K562 (cell line): ENCODE data around the gene RIPK3. TPM values are rescaled to one million over a fixed set of nuclear protein-coding genes. Genes with fewer than 3 reads are reported as not detected.

Source experiments
- ATAC-seq: fragments of 200-7000 bp; cut with Tn5 transposase; 3 replicates; pipeline ENCODE4 v1.9.1; 2020; ENCODE audit warnings: moderate library complexity
- BruUV-seq: library from RNA; stranded (reverse); fragments of 400-500 nt; replicated peaks from 2 replicates; lab custom pipeline; 2021; lab: Mats Ljungman, UMichigan
- CTCF ChIA-PET: fragments of 300-600 bp; formaldehyde crosslinking; extraction: SDS; loops from one replicate; lab custom pipeline; 2021; ENCODE audit warnings: low intra/inter-chr PET ratio; lab: Yijun Ruan, JAX
- POLR2A ChIA-PET: fragments of 300-600, 350-650 bp; sonication (Branson Sonifier 250); formaldehyde crosslinking; extraction: SDS; loops from one replicate; lab custom pipeline; 2021; ENCODE audit warnings: antibody characterized with exemption, inconsistent platforms; lab: Yijun Ruan, JAX
- DNase-seq, 4 experiments: peaks; one replicate each; pipeline versions ENCODE4 v3.0.0 to v3.0.0-alpha.2; 2011 to 2018; ENCODE audit warnings: low spot score in 3 of 4, mixed read lengths in 3 of 4; ENCODE audit errors: extremely low read depth in 1 of 4
- FAIRE-seq: peaks from 2 replicates; lab custom pipeline; 2011; peaks lifted over from hg19 to GRCh38; lab: Jason Lieb, UNC
- H2AFZ ChIP-seq: 2 replicates; pipeline ENCODE4 v1.6.0; 2011; ENCODE audit warnings: low read depth, low read length, control low read depth, inconsistent platforms
- H3K27ac ChIP-seq: fragments of 200-600 bp; 3 replicates; pipeline ENCODE4 v1.8.0; 2011; ENCODE audit warnings: low read depth, mild to moderate bottlenecking, control low read depth, inconsistent platforms, low read length, moderate library complexity, mixed read lengths; ENCODE audit errors: extremely low read depth
- H3K27me3 ChIP-seq, 2 experiments: fragments of 300-600 bp in 1 of 2; 2 replicates in 1 of 2; 3 replicates in 1 of 2; pipeline versions ENCODE4 v1.6.0 to v1.8.0; 2011; ENCODE audit warnings: inconsistent platforms in 2 of 2, low read length in 2 of 2, mild to moderate bottlenecking in 1 of 2, mixed read lengths in 1 of 2, moderate library complexity in 1 of 2; ENCODE audit not compliant: control insufficient read depth in 2 of 2, insufficient read depth in 2 of 2
- H3K36me3 ChIP-seq: fragments of 300-600 bp; 3 replicates; pipeline ENCODE4 v1.8.0; 2011; ENCODE audit warnings: mild to moderate bottlenecking, low read length, inconsistent platforms; ENCODE audit not compliant: control insufficient read depth, insufficient read depth
- H3K4me1 ChIP-seq, 2 experiments: fragments of 200-600 bp in 1 of 2; replicated peaks in 1 of 2; 2 replicates in 1 of 2; 3 replicates in 1 of 2; pipeline versions ENCODE4 v1.5.1 to v1.8.0; 2011; ENCODE audit warnings: inconsistent platforms in 2 of 2, low read length in 2 of 2, mild to moderate bottlenecking in 1 of 2, mixed read lengths in 1 of 2, moderate library complexity in 1 of 2; ENCODE audit not compliant: control insufficient read depth in 2 of 2, insufficient read depth in 2 of 2
- H3K4me2 ChIP-seq: 2 replicates; pipeline ENCODE4 v1.6.1; 2011; ENCODE audit warnings: low read length, control low read depth, inconsistent platforms, mixed read lengths; ENCODE audit not compliant: insufficient read depth
- H3K4me3 ChIP-seq: fragments of 200-600 bp; sonication (generic), shearing (Covaris generic); 2 replicates; pipeline ENCODE4 v1.5.1; 2016; ENCODE audit warnings: control low read depth, inconsistent platforms
- H3K79me2 ChIP-seq: fragments of 200-600 bp; 3 replicates; pipeline ENCODE4 v1.8.0; 2011; ENCODE audit warnings: low read length, inconsistent platforms; ENCODE audit not compliant: control insufficient read depth, insufficient read depth
- H3K9ac ChIP-seq, 2 experiments: 2 replicates each; pipeline versions ENCODE4 v1.6.0 to v1.6.1; 2011; ENCODE audit warnings: low read depth in 2 of 2, low read length in 2 of 2, control low read depth in 1 of 2, inconsistent platforms in 1 of 2, mild to moderate bottlenecking in 1 of 2, mixed read lengths in 1 of 2; ENCODE audit not compliant: insufficient read depth in 1 of 2
- H3K9me1 ChIP-seq: one replicate; pipeline ENCODE4 v1.6.0; 2011; ENCODE audit warnings: inconsistent platforms, mild to moderate bottlenecking, low read length, moderate library complexity; ENCODE audit not compliant: control insufficient read depth, insufficient read depth
- H3K9me3 ChIP-seq: replicated peaks from 2 replicates; pipeline ENCODE4 v1.5.1; 2011; ENCODE audit warnings: low read depth, low read length, inconsistent platforms; ENCODE audit not compliant: control insufficient read depth, insufficient read depth
- H4K20me1 ChIP-seq: replicated peaks from 2 replicates; pipeline ENCODE4 v1.6.1; 2011; ENCODE audit warnings: low read length, inconsistent platforms, mixed read lengths; ENCODE audit not compliant: control insufficient read depth, insufficient read depth
- ARID3B ChIP-seq: fragments of 250-450 bp; sonication (Bioruptor Pico); IDR thresholded peaks from 2 replicates; pipeline ENCODE4 v1.4.0; 2020; ENCODE audit warnings: borderline replicate concordance
- BRD4 ChIP-seq: fragments of 200-600 bp; sonication (generic); IDR thresholded peaks from 2 replicates; pipeline ENCODE4 v1.6.1; 2017; ENCODE audit warnings: inconsistent platforms
- CBX1 ChIP-seq: sonication (generic); IDR thresholded peaks from 2 replicates; pipeline ENCODE4 v1.6.1; 2016; ENCODE audit warnings: antibody characterized with exemption, low read depth, mild to moderate bottlenecking
- CHD2 ChIP-seq: IDR thresholded peaks from 2 replicates; pipeline ENCODE4 v1.6.1; 2011; ENCODE audit warnings: low read depth, low read length
- DNMT1 ChIP-seq: fragments of 450-650 bp; IDR thresholded peaks from 2 replicates; pipeline ENCODE4 v1.6.1; 2016; ENCODE audit warnings: antibody characterized with exemption, mild to moderate bottlenecking
- E4F1 ChIP-seq: fragments of 250-450 bp; sonication (Bioruptor Pico); IDR thresholded peaks from 2 replicates; pipeline ENCODE4 v1.5.0; 2021; ENCODE audit warnings: mild to moderate bottlenecking, borderline replicate concordance
- KDM1A ChIP-seq, 2 experiments: fragments of 450-650 bp; IDR thresholded peaks; 2 replicates each; pipeline ENCODE4 v1.6.1; 2016; ENCODE audit warnings: mild to moderate bottlenecking in 2 of 2
- SMAD1 ChIP-seq: fragments of 150-350 bp; IDR thresholded peaks from 2 replicates; pipeline ENCODE4 v1.6.1; 2014; ENCODE audit warnings: low read length, low read depth; ENCODE audit not compliant: partially characterized antibody
- WHSC1 ChIP-seq: IDR thresholded peaks from one replicate; pipeline ENCODE4 v1.6.1; 2012; ENCODE audit warnings: low read length, control low read depth, inconsistent platforms
- XRCC4 ChIP-seq: IDR thresholded peaks from one replicate; pipeline ENCODE4 v1.6.1; 2011; ENCODE audit not compliant: insufficient read depth, insufficient read length; ENCODE audit errors: extremely low read depth
- ZBTB17 ChIP-seq: fragments of 450-650 bp; formaldehyde crosslinking; IDR thresholded peaks from 2 replicates; pipeline ENCODE4 v1.4.0; 2020; ENCODE audit warnings: mild to moderate bottlenecking
- ZBTB2 ChIP-seq: fragments of 450-650 bp; IDR thresholded peaks from 2 replicates; pipeline ENCODE4 v1.6.1; 2016; ENCODE audit warnings: antibody characterized with exemption
- WGBS: fragments of 100-300 bp; shearing (Covaris generic); methylation state at CpG from one replicate; pipeline ENCODE4 v1.1.6; 2016; ENCODE audit warnings: low coverage, mixed read lengths; ENCODE audit not compliant: insufficient coverage; ENCODE audit errors: missing lambda C conversion rate; 5-methylcytosine and 5-hydroxymethylcytosine counted together
- in situ Hi-C: fragments of 300-500 bp; cut with MboI; formaldehyde crosslinking; loops from 4 replicates; pipeline ENCODE4 v1.15.0; 2018; ENCODE audit warnings: inconsistent platforms, mixed read lengths
- intact Hi-C: fragments of 100-400 bp; cut with micrococcal nuclease; formaldehyde crosslinking; loops from 2 replicates; pipeline ENCODE4 v1.14.2; 2022
- polyA plus RNA-seq, 8 experiments: library from polyadenylated mRNA; depleted of rRNA in 4 of 8; stranded (reverse) in 5 of 8; unstranded in 3 of 8; fragments of >200 nt; fragmentation: Nextera tagmentation in 2 of 8; fragmentation: Illumina TruSeq in 1 of 8; extraction: Ambion mirVana in 2 of 8; extraction: Trizol in 1 of 8; gene quantifications; 2 replicates each; pipeline versions ENCODE4 v1.2.1 to v1.2.3, GENCODE V29; 2011 to 2014; ENCODE audit warnings: inconsistent platforms in 1 of 8, missing spikeins in 1 of 8
- total RNA-seq, 7 experiments: library from RNA; depleted of rRNA in 6 of 7; stranded (reverse); fragments of >200 nt in 6 of 7; fragmentation: Illumina TruSeq in 2 of 7; extraction: Trizol in 2 of 7; gene quantifications; 2 replicates each; pipeline versions ENCODE4 v1.2.1 to v1.2.3, GENCODE V29; 2011 to 2021; ENCODE audit warnings: low replicate concordance in 1 of 7

The RIPK3 gene
- total and polyA plus RNA-seq, 9 of the 15 experiments (the other 6 are each of a cell fraction or from before 2014, with no cell fraction given), result 0.03 to 0.43 (median 0.28) TPM; not detected in 3

- Histone ChIP-seq H3K4me2 (no peak overlapping the region), H3K79me2 (no peaks in the 10 kb centered on the region), H3K27me3 (no peaks in the 10 kb centered on the region; a peak in 1 of 5 replicates), H3K4me1 (peaks cover 0 to 3% of the 10 kb centered on the region in 2 experiments; a peak in 3 of 5 replicates), H3K27ac (no peak overlapping the region), H4K20me1 (no peaks in the 10 kb centered on the region), H3K36me3 (no peaks in the 10 kb centered on the region), H3K9me3 (no peaks in the 10 kb centered on the region; the same call in 1 of the 2 replicates), H2AFZ (no peak overlapping the region), H3K4me3 (no peak overlapping the region), H3K9ac (no peak overlapping the region), H3K9me1 (no peaks in the 10 kb centered on the region)
- ChIA-PET CTCF (no interaction called here), POLR2A (interaction anchor here (1.2 kb wide), 1 partner anchor 41 kb away, joined by 3 read pairs; no protein-coding TSS in a partner anchor)
- DNase-seq (no peak), ATAC-seq (no peak), FAIRE-seq (no peak)
- in situ Hi-C loops, result no loop called here
- intact Hi-C loops, result no loop called here
- WGBS, result 22% methylated on average over 3 of the region's 4 CpGs
- BruUV-seq, result no TSS peak
- no peak for TF ChIP-seq SMAD1
- no peak for TF ChIP-seq CBX1
- no peak for TF ChIP-seq BRD4
- TF ChIP-seq DNMT1, result no peak
- no peak for TF ChIP-seq WHSC1
Observed at GRCh38 chr14:24356208-24356607, 16.4 kb upstream of the RIPK3 start.

- FAIRE-seq (no peak), DNase-seq (no peak), ATAC-seq (no peak)
- Histone ChIP-seq H3K9me1 (no peaks in the 10 kb centered on the region), H3K4me3 (no peak overlapping the region), H3K27ac (no peak overlapping the region), H2AFZ (peak overlapping the region; percentile 24; the same call in 1 of the 2 replicates), H3K9ac (no peak overlapping the region), H3K36me3 (no peaks in the 10 kb centered on the region), H3K4me2 (no peak overlapping the region), H3K79me2 (no peaks in the 10 kb centered on the region), H4K20me1 (no peaks in the 10 kb centered on the region), H3K9me3 (no peaks in the 10 kb centered on the region; the same call in 1 of the 2 replicates), H3K4me1 (peaks cover 0 to 3% of the 10 kb centered on the region in 2 experiments; a peak in 3 of 5 replicates), H3K27me3 (no peaks in the 10 kb centered on the region; a peak in 1 of 5 replicates)
- CTCF ChIA-PET, result no interaction called here
- POLR2A ChIA-PET, result interaction anchor here (0.7 kb wide), 1 partner anchor 11 kb away, joined by 3 read pairs; no protein-coding TSS in a partner anchor
- intact Hi-C loops (no loop called here), in situ Hi-C loops (no loop called here)
- 34% methylated on average over 6 of the region's 7 CpGs for WGBS
- no TSS peak for BruUV-seq
- TF ChIP-seq E4F1 (CRISPR knock-in tag), result no peak
- TF ChIP-seq ZBTB2, result no peak
- TF ChIP-seq XRCC4, result no peak
- no peak for TF ChIP-seq CHD2
- no peak for TF ChIP-seq ARID3B (CRISPR knock-in tag)
- TF ChIP-seq KDM1A (IDR thresholded peaks at IDR 0.05), result no peak
- TF ChIP-seq ZBTB17 (CRISPR knock-in tag), result no peak
Observed at GRCh38 chr14:24355009-24355408, 15.2 kb upstream of the RIPK3 start.
